WTC11 (cell line): ENCODE results near the gene LAPTM5.

Source experiments
- CBFB ChIP-seq: sonication (generic); formaldehyde crosslinking; IDR thresholded peaks from 2 replicates; pipeline ENCODE4 v1.8.1; 2022; ENCODE audit warnings: mild to moderate bottlenecking, low read depth, missing genetic modification reagents
- CREB1 ChIP-seq: sonication (generic); formaldehyde crosslinking; IDR thresholded peaks from 2 replicates; pipeline ENCODE4 v1.8.0; 2023; ENCODE audit warnings: mild to moderate bottlenecking, missing genetic modification reagents
- CREM ChIP-seq: sonication (generic); formaldehyde crosslinking; IDR thresholded peaks from 2 replicates; pipeline ENCODE4 v1.8.1; 2022; ENCODE audit warnings: mild to moderate bottlenecking, missing genetic modification reagents, moderate library complexity
- FOXP1 ChIP-seq: sonication (generic); formaldehyde crosslinking; IDR thresholded peaks from 2 replicates; pipeline ENCODE4 v1.8.0; 2022; ENCODE audit warnings: missing genetic modification reagents, mild to moderate bottlenecking, moderate library complexity, borderline replicate concordance
- GRHL2 ChIP-seq: fragments of 250-450 bp; sonication (Bioruptor Pico); IDR thresholded peaks from 2 replicates; pipeline ENCODE4 v1.8.0; 2022; ENCODE audit warnings: mild to moderate bottlenecking, moderate library complexity; ENCODE audit not compliant: insufficient replicate concordance, severe bottlenecking
- SP1 ChIP-seq: sonication (generic); formaldehyde crosslinking; conservative IDR thresholded peaks from 2 replicates; pipeline ENCODE4 v1.8.1; 2022; ENCODE audit warnings: missing genetic modification reagents
- ZNF219 ChIP-seq: sonication (generic); formaldehyde crosslinking; IDR thresholded peaks from 2 replicates; pipeline ENCODE4 v1.8.0; 2023; ENCODE audit warnings: missing genetic modification reagents, mild to moderate bottlenecking, borderline replicate concordance
- ZNF317 ChIP-seq: sonication (generic); formaldehyde crosslinking; IDR thresholded peaks from 2 replicates; pipeline ENCODE4 v1.8.1; 2023; ENCODE audit warnings: low read depth, mild to moderate bottlenecking, moderate library complexity, missing genetic modification reagents, borderline replicate concordance
- ZNF423 ChIP-seq: fragments of 250-450 bp; sonication (Bioruptor Pico); IDR thresholded peaks from 2 replicates; pipeline ENCODE4 v2.1.2; 2022; ENCODE audit warnings: mild to moderate bottlenecking, moderate library complexity
- TF ChIP-seq, protein P1 (sequence below): fragments of 200-600 bp; IDR thresholded peaks from 2 replicates; pipeline ENCODE4 v1.8.0; 2022; ENCODE audit warnings: antibody characterized with exemption
- TF ChIP-seq, protein P2 (sequence below): sonication (generic); formaldehyde crosslinking; IDR thresholded peaks from 2 replicates; pipeline ENCODE4 v1.8.1; 2023; ENCODE audit warnings: mild to moderate bottlenecking, missing genetic modification reagents, borderline replicate concordance
- TF ChIP-seq, protein P3 (sequence below): sonication (generic); formaldehyde crosslinking; IDR thresholded peaks from 2 replicates; pipeline ENCODE4 v1.8.1; 2023; ENCODE audit warnings: mild to moderate bottlenecking, missing genetic modification reagents, moderate library complexity
- TF ChIP-seq, protein P4 (sequence below): fragments of 250-450 bp; sonication (Bioruptor Pico); IDR thresholded peaks from 2 replicates; pipeline ENCODE4 v1.9.0; 2021; ENCODE audit warnings: mild to moderate bottlenecking, borderline replicate concordance
- TF ChIP-seq, protein P5 (sequence below): sonication (generic); formaldehyde crosslinking; IDR thresholded peaks from 2 replicates; pipeline ENCODE4 v1.8.1; 2023; ENCODE audit warnings: mild to moderate bottlenecking, moderate library complexity, missing genetic modification reagents

DNA sequence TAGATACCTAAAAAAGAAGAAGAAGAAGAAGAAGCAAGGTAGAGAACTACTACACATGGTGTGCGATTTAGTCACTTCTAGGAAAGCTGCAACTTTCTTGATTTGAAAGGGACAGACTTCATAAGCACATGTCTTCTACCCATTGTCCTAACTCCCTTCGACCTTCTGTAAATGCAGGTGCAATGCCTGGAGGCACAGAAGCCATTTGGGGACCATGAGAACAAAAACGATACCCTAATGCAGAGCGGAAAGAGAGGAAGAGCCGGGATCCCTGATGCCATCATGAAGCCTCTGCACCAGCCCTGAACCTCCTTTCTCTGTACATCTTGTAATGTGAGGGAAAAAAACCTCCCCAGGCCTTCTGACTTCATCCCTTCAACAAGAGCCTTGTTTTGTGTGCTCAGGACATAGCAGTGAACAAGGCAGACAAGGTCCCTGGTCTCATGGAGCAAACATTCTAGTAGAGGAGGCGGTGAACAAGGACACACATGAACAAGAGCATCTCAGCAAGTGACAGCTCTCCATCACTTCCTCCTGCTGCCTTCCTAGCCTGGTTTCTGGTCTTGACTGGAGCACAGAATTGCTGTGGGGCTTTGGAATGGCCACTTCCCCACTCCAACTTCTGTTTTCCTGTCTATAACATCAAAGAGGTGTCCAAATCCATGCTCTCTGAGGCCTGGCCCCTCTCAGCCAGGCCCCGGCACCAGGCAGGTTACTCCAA is 5.5 kb upstream of the LAPTM5 start:
- no peak for TF ChIP-seq ZNF219 (CRISPR knock-in tag)
- TF ChIP-seq, protein P1, sequence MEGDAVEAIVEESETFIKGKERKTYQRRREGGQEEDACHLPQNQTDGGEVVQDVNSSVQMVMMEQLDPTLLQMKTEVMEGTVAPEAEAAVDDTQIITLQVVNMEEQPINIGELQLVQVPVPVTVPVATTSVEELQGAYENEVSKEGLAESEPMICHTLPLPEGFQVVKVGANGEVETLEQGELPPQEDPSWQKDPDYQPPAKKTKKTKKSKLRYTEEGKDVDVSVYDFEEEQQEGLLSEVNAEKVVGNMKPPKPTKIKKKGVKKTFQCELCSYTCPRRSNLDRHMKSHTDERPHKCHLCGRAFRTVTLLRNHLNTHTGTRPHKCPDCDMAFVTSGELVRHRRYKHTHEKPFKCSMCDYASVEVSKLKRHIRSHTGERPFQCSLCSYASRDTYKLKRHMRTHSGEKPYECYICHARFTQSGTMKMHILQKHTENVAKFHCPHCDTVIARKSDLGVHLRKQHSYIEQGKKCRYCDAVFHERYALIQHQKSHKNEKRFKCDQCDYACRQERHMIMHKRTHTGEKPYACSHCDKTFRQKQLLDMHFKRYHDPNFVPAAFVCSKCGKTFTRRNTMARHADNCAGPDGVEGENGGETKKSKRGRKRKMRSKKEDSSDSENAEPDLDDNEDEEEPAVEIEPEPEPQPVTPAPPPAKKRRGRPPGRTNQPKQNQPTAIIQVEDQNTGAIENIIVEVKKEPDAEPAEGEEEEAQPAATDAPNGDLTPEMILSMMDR: no peak
- TF ChIP-seq, protein P2, sequence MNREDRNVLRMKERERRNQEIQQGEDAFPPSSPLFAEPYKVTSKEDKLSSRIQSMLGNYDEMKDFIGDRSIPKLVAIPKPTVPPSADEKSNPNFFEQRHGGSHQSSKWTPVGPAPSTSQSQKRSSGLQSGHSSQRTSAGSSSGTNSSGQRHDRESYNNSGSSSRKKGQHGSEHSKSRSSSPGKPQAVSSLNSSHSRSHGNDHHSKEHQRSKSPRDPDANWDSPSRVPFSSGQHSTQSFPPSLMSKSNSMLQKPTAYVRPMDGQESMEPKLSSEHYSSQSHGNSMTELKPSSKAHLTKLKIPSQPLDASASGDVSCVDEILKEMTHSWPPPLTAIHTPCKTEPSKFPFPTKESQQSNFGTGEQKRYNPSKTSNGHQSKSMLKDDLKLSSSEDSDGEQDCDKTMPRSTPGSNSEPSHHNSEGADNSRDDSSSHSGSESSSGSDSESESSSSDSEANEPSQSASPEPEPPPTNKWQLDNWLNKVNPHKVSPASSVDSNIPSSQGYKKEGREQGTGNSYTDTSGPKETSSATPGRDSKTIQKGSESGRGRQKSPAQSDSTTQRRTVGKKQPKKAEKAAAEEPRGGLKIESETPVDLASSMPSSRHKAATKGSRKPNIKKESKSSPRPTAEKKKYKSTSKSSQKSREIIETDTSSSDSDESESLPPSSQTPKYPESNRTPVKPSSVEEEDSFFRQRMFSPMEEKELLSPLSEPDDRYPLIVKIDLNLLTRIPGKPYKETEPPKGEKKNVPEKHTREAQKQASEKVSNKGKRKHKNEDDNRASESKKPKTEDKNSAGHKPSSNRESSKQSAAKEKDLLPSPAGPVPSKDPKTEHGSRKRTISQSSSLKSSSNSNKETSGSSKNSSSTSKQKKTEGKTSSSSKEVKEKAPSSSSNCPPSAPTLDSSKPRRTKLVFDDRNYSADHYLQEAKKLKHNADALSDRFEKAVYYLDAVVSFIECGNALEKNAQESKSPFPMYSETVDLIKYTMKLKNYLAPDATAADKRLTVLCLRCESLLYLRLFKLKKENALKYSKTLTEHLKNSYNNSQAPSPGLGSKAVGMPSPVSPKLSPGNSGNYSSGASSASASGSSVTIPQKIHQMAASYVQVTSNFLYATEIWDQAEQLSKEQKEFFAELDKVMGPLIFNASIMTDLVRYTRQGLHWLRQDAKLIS: no peak
- no peak for TF ChIP-seq CBFB (CRISPR knock-in tag)
- TF ChIP-seq, protein P3, sequence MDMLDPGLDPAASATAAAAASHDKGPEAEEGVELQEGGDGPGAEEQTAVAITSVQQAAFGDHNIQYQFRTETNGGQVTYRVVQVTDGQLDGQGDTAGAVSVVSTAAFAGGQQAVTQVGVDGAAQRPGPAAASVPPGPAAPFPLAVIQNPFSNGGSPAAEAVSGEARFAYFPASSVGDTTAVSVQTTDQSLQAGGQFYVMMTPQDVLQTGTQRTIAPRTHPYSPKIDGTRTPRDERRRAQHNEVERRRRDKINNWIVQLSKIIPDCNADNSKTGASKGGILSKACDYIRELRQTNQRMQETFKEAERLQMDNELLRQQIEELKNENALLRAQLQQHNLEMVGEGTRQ (CRISPR knock-in tag): no peak
- TF ChIP-seq CREB1: no peak
- TF ChIP-seq, protein P4, sequence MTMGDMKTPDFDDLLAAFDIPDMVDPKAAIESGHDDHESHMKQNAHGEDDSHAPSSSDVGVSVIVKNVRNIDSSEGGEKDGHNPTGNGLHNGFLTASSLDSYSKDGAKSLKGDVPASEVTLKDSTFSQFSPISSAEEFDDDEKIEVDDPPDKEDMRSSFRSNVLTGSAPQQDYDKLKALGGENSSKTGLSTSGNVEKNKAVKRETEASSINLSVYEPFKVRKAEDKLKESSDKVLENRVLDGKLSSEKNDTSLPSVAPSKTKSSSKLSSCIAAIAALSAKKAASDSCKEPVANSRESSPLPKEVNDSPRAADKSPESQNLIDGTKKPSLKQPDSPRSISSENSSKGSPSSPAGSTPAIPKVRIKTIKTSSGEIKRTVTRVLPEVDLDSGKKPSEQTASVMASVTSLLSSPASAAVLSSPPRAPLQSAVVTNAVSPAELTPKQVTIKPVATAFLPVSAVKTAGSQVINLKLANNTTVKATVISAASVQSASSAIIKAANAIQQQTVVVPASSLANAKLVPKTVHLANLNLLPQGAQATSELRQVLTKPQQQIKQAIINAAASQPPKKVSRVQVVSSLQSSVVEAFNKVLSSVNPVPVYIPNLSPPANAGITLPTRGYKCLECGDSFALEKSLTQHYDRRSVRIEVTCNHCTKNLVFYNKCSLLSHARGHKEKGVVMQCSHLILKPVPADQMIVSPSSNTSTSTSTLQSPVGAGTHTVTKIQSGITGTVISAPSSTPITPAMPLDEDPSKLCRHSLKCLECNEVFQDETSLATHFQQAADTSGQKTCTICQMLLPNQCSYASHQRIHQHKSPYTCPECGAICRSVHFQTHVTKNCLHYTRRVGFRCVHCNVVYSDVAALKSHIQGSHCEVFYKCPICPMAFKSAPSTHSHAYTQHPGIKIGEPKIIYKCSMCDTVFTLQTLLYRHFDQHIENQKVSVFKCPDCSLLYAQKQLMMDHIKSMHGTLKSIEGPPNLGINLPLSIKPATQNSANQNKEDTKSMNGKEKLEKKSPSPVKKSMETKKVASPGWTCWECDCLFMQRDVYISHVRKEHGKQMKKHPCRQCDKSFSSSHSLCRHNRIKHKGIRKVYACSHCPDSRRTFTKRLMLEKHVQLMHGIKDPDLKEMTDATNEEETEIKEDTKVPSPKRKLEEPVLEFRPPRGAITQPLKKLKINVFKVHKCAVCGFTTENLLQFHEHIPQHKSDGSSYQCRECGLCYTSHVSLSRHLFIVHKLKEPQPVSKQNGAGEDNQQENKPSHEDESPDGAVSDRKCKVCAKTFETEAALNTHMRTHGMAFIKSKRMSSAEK (CRISPR knock-in tag): no peak
- TF ChIP-seq GRHL2 (CRISPR knock-in tag): no peak
- no peak for TF ChIP-seq SP1
- no peak for TF ChIP-seq FOXP1
- no peak for TF ChIP-seq ZNF423 (CRISPR knock-in tag)
- TF ChIP-seq CREM (CRISPR knock-in tag): no peak
- TF ChIP-seq ZNF317 (CRISPR knock-in tag): no peak
- TF ChIP-seq, protein P5, sequence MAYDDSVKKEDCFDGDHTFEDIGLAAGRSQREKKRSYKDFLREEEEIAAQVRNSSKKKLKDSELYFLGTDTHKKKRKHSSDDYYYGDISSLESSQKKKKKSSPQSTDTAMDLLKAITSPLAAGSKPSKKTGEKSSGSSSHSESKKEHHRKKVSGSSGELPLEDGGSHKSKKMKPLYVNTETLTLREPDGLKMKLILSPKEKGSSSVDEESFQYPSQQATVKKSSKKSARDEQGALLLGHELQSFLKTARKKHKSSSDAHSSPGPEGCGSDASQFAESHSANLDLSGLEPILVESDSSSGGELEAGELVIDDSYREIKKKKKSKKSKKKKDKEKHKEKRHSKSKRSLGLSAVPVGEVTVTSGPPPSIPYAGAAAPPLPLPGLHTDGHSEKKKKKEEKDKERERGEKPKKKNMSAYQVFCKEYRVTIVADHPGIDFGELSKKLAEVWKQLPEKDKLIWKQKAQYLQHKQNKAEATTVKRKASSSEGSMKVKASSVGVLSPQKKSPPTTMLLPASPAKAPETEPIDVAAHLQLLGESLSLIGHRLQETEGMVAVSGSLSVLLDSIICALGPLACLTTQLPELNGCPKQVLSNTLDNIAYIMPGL (CRISPR knock-in tag): no peak
